Dendritic cell treated with granulocyte-macrophage colony-stimulating factor and Interleukin-4, amounts not matched to agents 40 ng/mL and 50 ng/mL, for 4 days (primary cell): ENCODE measurements around the gene CLK3.

ENCODE experiments used
- H3K27ac Mint-ChIP-seq: one replicate; pipeline ENCODE4 v1.8.0; 2022; ENCODE audit warnings: mild to moderate bottlenecking, mixed read lengths
- H3K27me3 Mint-ChIP-seq: one replicate; pipeline ENCODE4 v1.8.0; 2022; ENCODE audit warnings: mild to moderate bottlenecking, mixed read lengths
- H3K36me3 Mint-ChIP-seq: one replicate; pipeline ENCODE4 v1.8.0; 2022; ENCODE audit warnings: low read depth, mixed read lengths
- H3K4me1 Mint-ChIP-seq: one replicate; pipeline ENCODE4 v1.8.0; 2022; ENCODE audit warnings: low read depth, mixed read lengths
- H3K4me3 Mint-ChIP-seq: one replicate; pipeline ENCODE4 v1.8.0; 2022; ENCODE audit warnings: mild to moderate bottlenecking, moderate library complexity, mixed read lengths
- H3K9me3 Mint-ChIP-seq: one replicate; pipeline ENCODE4 v1.8.0; 2022; ENCODE audit warnings: mixed read lengths
- intact Hi-C: fragments of 100-400 bp; cut with micrococcal nuclease; formaldehyde crosslinking; loops from one replicate; pipeline ENCODE4 v1.15.0; 2022

CLK3 gene

GRCh38 chr15:74631087-74631385, 15.4 kb downstream of the CLK3 start:
- Mint-ChIP-seq H3K9me3 (no peaks in the 10 kb centered on the region), H3K27me3 (no peaks in the 10 kb centered on the region), H3K27ac (no peak overlapping the region), H3K4me3 (no peak overlapping the region), H3K4me1 (peaks cover 31% of the 10 kb centered on the region), H3K36me3 (peaks cover 97% of the 10 kb centered on the region)
- intact Hi-C loops: loop anchor here (5.0 kb wide), 1 partner anchor 259 kb away; no protein-coding TSS in a partner anchor

- Mint-ChIP-seq H3K9me3 (no peaks in the 10 kb centered on the region), H3K4me1 (peaks cover 30% of the 10 kb centered on the region), H3K36me3 (peaks cover 97% of the 10 kb centered on the region), H3K27ac (no peak overlapping the region), H3K4me3 (no peak overlapping the region), H3K27me3 (no peaks in the 10 kb centered on the region)
- intact Hi-C loops: loop anchor here (5.0 kb wide), 1 partner anchor 259 kb away; no protein-coding TSS in a partner anchor
Measured at GRCh38 chr15:74631408-74631807, 15.8 kb downstream of the CLK3 start.

GRCh38 chr15:74631935-74632560, 16.4 kb downstream of the CLK3 start:
- Mint-ChIP-seq H3K27ac (no peak overlapping the region), H3K36me3 (peaks cover 97% of the 10 kb centered on the region), H3K27me3 (no peaks in the 10 kb centered on the region), H3K9me3 (no peaks in the 10 kb centered on the region), H3K4me3 (no peak overlapping the region), H3K4me1 (peaks cover 28% of the 10 kb centered on the region)
- intact Hi-C loops: loop anchor here (5.0 kb wide), 1 partner anchor 260 kb away; no protein-coding TSS in a partner anchor

- H3K4me1 Mint-ChIP-seq: peaks cover 22% of the 10 kb centered on the region
- peaks cover 97% of the 10 kb centered on the region for H3K36me3 Mint-ChIP-seq
- no peaks in the 10 kb centered on the region for H3K27me3 Mint-ChIP-seq
- intact Hi-C loops: loop anchor here (5.0 kb wide), 1 partner anchor 260 kb away; no protein-coding TSS in a partner anchor
- no peak overlapping the region for H3K4me3 Mint-ChIP-seq
- H3K27ac Mint-ChIP-seq: no peak overlapping the region
- H3K9me3 Mint-ChIP-seq: no peaks in the 10 kb centered on the region
Measured at GRCh38 chr15:74632601-74633000, 17.0 kb downstream of the CLK3 start.

GRCh38 chr15:74633781-74634180, 18.1 kb downstream of the CLK3 start:
- Mint-ChIP-seq H3K27ac (no peak overlapping the region), H3K9me3 (no peaks in the 10 kb centered on the region), H3K4me3 (no peak overlapping the region), H3K4me1 (peaks cover 10% of the 10 kb centered on the region), H3K36me3 (peaks cover 97% of the 10 kb centered on the region), H3K27me3 (no peaks in the 10 kb centered on the region)
- intact Hi-C loops: loop anchor here (5.0 kb wide), 1 partner anchor 261 kb away; no protein-coding TSS in a partner anchor

GRCh38 chr15:74635228-74635627, 19.6 kb downstream of the CLK3 start:
- Mint-ChIP-seq H3K9me3 (no peaks in the 10 kb centered on the region), H3K36me3 (peaks cover 97% of the 10 kb centered on the region), H3K27me3 (no peaks in the 10 kb centered on the region), H3K4me1 (peaks cover 6% of the 10 kb centered on the region), H3K4me3 (no peak overlapping the region), H3K27ac (no peak overlapping the region)
- intact Hi-C loops: loop anchor here (1.0 to 5.0 kb wide), 2 partner anchors 134 to 317 kb away; no protein-coding TSS in a partner anchor

GRCh38 chr15:74636984-74637383, 21.3 kb downstream of the CLK3 start:
- Mint-ChIP-seq H3K36me3 (peaks cover 95% of the 10 kb centered on the region), H3K4me3 (no peak overlapping the region), H3K4me1 (peaks cover 16% of the 10 kb centered on the region), H3K27ac (no peak overlapping the region), H3K27me3 (no peaks in the 10 kb centered on the region), H3K9me3 (no peaks in the 10 kb centered on the region)
- intact Hi-C loops: loop anchor here (5.0 kb wide), 1 partner anchor 315 kb away; no protein-coding TSS in a partner anchor

- Mint-ChIP-seq H3K27ac (no peak overlapping the region), H3K4me1 (peaks cover 15% of the 10 kb centered on the region), H3K36me3 (peaks cover 92% of the 10 kb centered on the region), H3K4me3 (no peak overlapping the region), H3K9me3 (no peaks in the 10 kb centered on the region), H3K27me3 (no peaks in the 10 kb centered on the region)
- intact Hi-C loops: no loop called here
Measured at GRCh38 chr15:74641151-74641550, 25.5 kb downstream of the CLK3 start.

GRCh38 chr15:74642348-74642733, 26.7 kb downstream of the CLK3 start:
- intact Hi-C loops: no loop called here
- no peaks in the 10 kb centered on the region for H3K27me3 Mint-ChIP-seq
- H3K27ac Mint-ChIP-seq: no peak overlapping the region
- H3K9me3 Mint-ChIP-seq: no peaks in the 10 kb centered on the region
- H3K4me1 Mint-ChIP-seq: peaks cover 14% of the 10 kb centered on the region
- H3K4me3 Mint-ChIP-seq: no peak overlapping the region
- H3K36me3 Mint-ChIP-seq: peaks cover 86% of the 10 kb centered on the region

GRCh38 chr15:74642734-74643664, 27.4 kb downstream of the CLK3 start:
- Mint-ChIP-seq H3K4me1 (peaks cover 17% of the 10 kb centered on the region), H3K4me3 (no peak overlapping the region), H3K27ac (no peak overlapping the region), H3K36me3 (peaks cover 80% of the 10 kb centered on the region), H3K27me3 (no peaks in the 10 kb centered on the region), H3K9me3 (no peaks in the 10 kb centered on the region)
- intact Hi-C loops: no loop called here

GRCh38 chr15:74643665-74644204, 28.1 kb downstream of the CLK3 start:
- Mint-ChIP-seq H3K9me3 (no peaks in the 10 kb centered on the region), H3K27ac (no peak overlapping the region), H3K36me3 (peaks cover 72% of the 10 kb centered on the region), H3K4me3 (no peak overlapping the region), H3K27me3 (no peaks in the 10 kb centered on the region), H3K4me1 (peaks cover 24% of the 10 kb centered on the region)
- intact Hi-C loops: no loop called here

GRCh38 chr15:74646480-74646879, 30.8 kb downstream of the CLK3 start:
- peaks cover 47% of the 10 kb centered on the region for H3K36me3 Mint-ChIP-seq
- no peak overlapping the region for H3K4me3 Mint-ChIP-seq
- peaks cover 17% of the 10 kb centered on the region for H3K4me1 Mint-ChIP-seq
- H3K9me3 Mint-ChIP-seq: no peaks in the 10 kb centered on the region
- H3K27ac Mint-ChIP-seq: no peak overlapping the region
- intact Hi-C loops: no loop called here
- no peaks in the 10 kb centered on the region for H3K27me3 Mint-ChIP-seq

- H3K4me1 Mint-ChIP-seq: peaks cover 18% of the 10 kb centered on the region
Measured at GRCh38 chr15:74648051-74648842, 32.6 kb downstream of the CLK3 start.

More at GRCh38 chr15:74648051-74648842, 32.6 kb downstream of the CLK3 start:
- no peak overlapping the region for H3K4me3 Mint-ChIP-seq
- no peaks in the 10 kb centered on the region for H3K9me3 Mint-ChIP-seq
- H3K27ac Mint-ChIP-seq: no peak overlapping the region
- H3K27me3 Mint-ChIP-seq: no peaks in the 10 kb centered on the region
- intact Hi-C loops: no loop called here
- H3K36me3 Mint-ChIP-seq: peaks cover 38% of the 10 kb centered on the region
